Stimulated activated naive CD8-positive, alpha-beta T cell treated with anti-CD3 and anti-CD28 coated beads, Interleukin-15, amount 100 ng/mL, for 72 hours (primary cell): Measurements from ENCODE around the gene PCBP4.

Experiments
- ATAC-seq: fragments of 150-1000 bp; cut with Tn5 transposase; 2 replicates; pipeline ENCODE4 v1.10.0; 2021; ENCODE audit warnings: mild to moderate bottlenecking, moderate library complexity
- DNase-seq, 2 donors: peaks; one replicate each; pipeline ENCODE4 v3.0.0; 2021 to 2022
- H3K27ac Mint-ChIP-seq, 2 donors: one replicate each; pipeline ENCODE4 v1.8.0; 2022; ENCODE audit warnings: mild to moderate bottlenecking in 2 of 2, mixed read lengths in 2 of 2, moderate library complexity in 2 of 2
- H3K27me3 Mint-ChIP-seq: one replicate; pipeline ENCODE4 v1.8.0; 2022; ENCODE audit warnings: mixed read lengths
- H3K4me1 Mint-ChIP-seq: one replicate; pipeline ENCODE4 v1.8.0; 2022; ENCODE audit warnings: mild to moderate bottlenecking, mixed read lengths
- H3K4me3 Mint-ChIP-seq, 2 donors: one replicate each; pipeline ENCODE4 v1.8.0; 2022; ENCODE audit warnings: mild to moderate bottlenecking in 2 of 2, mixed read lengths in 2 of 2, moderate library complexity in 1 of 2
- H3K9me3 Mint-ChIP-seq, 2 donors: one replicate each; pipeline ENCODE4 v1.8.0; 2022; ENCODE audit warnings: mixed read lengths in 2 of 2

Gene PCBP4

DNA sequence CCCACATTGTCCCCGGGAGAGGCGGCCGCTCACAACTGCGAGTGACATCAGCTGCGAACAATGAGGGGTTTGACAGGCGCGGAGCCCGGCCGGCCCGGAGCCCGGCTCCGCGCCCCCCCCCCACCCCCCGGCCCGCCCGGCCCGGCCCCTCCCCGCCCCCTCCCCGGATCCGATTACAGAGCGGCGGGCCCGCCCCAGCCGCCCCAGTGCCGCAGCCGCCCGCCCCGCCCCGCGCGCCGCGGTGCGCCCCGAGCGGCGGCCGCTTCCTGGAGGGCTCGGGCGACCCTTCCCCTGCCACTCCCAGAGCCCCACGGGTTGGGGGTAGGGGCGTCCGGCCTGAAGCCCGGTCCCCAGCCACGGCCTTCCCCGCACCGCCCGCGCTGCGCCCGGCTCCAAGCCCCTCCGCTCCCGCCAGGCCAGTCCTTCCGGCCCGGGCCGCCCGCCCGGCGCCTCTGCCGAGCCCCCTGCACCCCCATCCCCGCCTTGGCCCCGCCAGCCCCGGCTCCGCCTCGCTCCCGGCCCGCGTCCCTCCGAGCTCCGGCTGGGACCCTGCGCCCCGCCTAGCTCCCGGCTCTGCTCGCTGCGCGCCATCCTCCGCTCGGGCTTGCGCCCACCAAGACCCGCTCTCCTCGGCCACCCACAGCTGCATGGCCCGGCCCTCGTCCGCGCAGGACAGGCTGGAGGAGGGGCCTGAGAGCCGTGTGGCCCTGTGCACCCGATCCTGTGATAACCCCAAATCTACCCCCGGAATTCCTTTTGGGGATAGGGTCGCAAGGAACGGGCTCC, at the start of gene PCBP4:
Gene PCBP4 (minus strand): TSS at position 71 of the 786 bp plus-strand sequence. CDS start 6,214 bp downstream, outside the sequence.
- peaks cover 45% of the 10 kb centered on the region for H3K4me1 Mint-ChIP-seq
- H3K27ac Mint-ChIP-seq: peak within 1 kb of the TSS; percentile 83 to 92
- peak within 1 kb of the TSS; percentile 86 to 91 for H3K4me3 Mint-ChIP-seq
- H3K27me3 Mint-ChIP-seq: peaks cover 21% of the 10 kb centered on the region
- DNase-seq (no peak), ATAC-seq (peak; percentile 68)
- no peaks in the 10 kb centered on the region for H3K9me3 Mint-ChIP-seq

- ATAC-seq: no peak
- no peak for DNase-seq
- H3K4me3 Mint-ChIP-seq: no peak overlapping the region
- no peaks in the 10 kb centered on the region for H3K9me3 Mint-ChIP-seq
- H3K27me3 Mint-ChIP-seq: no peaks in the 10 kb centered on the region
- no peaks in the 10 kb centered on the region for H3K4me1 Mint-ChIP-seq
- H3K27ac Mint-ChIP-seq: no peak overlapping the region
These were observed 48.4 kb upstream of the PCBP4 start for GRCh38 chr3:52015438-52016228.

GRCh38 chr3:52014613-52015012, 47.4 kb upstream of the PCBP4 start:
- Mint-ChIP-seq H3K27ac (no peak overlapping the region), H3K27me3 (no peaks in the 10 kb centered on the region), H3K4me3 (no peak overlapping the region), H3K9me3 (no peaks in the 10 kb centered on the region), H3K4me1 (no peaks in the 10 kb centered on the region)
- DNase-seq: no peak
- ATAC-seq: no peak

DNA sequence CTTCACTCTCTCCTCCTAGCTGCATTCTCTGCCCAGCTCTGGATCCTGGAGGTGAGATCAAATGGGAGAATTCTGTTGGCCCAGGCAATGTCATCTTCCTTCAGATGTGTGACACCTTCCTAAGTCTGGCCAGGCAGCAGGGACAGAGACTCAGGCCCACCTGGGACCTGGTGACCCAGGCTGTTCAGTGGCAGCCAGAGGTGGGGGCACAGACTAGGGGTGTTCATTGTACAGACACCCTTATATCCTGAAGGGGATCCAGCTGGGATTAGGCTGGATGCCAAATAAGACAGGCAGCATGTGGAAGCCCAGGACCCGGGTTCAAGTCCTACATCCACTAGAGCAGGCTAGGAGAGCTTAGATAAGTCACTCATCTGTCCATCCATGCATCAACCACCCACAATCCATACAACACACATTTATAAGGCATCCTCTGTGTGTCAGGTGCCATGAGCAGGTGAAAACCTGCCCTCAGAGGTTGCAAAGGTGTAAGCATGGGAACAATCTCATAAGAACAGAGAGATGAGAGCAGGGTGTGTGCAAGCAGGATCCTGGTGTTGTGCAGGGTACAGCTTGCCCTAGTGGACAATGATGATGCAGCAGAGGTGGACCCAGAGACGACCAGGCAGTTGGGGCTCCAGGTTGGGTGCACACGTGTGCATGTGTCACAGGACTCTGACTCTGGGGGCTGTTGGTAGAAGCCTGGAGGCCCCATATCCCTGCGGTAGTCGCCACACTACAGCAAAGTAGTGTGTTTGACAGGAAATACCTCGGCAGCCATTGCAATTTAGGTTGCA, 46.7 kb upstream of the PCBP4 start:
- ATAC-seq: no peak
- no peaks in the 10 kb centered on the region for H3K27me3 Mint-ChIP-seq
- no peaks in the 10 kb centered on the region for H3K9me3 Mint-ChIP-seq
- no peak overlapping the region for H3K4me3 Mint-ChIP-seq
- H3K4me1 Mint-ChIP-seq: no peaks in the 10 kb centered on the region
- peak overlapping the region in 1 of 2 donors; percentile 23 for H3K27ac Mint-ChIP-seq
- DNase-seq: no peak

GRCh38 chr3:52012699-52013098, 45.4 kb upstream of the PCBP4 start:
- DNase-seq: no peak
- no peaks in the 10 kb centered on the region for H3K27me3 Mint-ChIP-seq
- no peaks in the 10 kb centered on the region for H3K4me1 Mint-ChIP-seq
- no peaks in the 10 kb centered on the region for H3K9me3 Mint-ChIP-seq
- H3K27ac Mint-ChIP-seq: peak overlapping the region in 1 of 2 donors; percentile 79
- no peak overlapping the region for H3K4me3 Mint-ChIP-seq
- ATAC-seq: no peak

DNA sequence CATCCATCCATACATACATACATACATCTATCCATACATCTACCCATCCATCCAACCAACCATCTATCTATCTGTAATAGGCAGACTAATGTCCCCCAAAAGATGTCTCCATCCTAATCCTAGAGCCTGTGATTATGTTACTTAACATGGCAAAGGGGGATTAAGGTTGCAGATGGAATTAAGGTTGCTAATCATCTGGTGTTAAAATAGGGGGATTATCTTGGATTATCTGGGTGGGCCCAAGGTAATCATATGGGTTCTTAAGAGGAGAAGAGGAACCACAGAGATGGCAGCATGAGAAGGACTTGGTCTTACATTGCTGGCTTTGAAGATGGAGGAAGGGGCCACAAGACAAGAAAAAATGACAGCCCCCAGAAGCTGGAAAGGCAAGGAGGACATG, 43.2 kb upstream of the PCBP4 start:
- Mint-ChIP-seq H3K4me1 (peaks cover 9% of the 10 kb centered on the region), H3K27me3 (no peaks in the 10 kb centered on the region), H3K4me3 (no peak overlapping the region), H3K27ac (no peak overlapping the region), H3K9me3 (no peaks in the 10 kb centered on the region)
- DNase-seq (no peak), ATAC-seq (no peak)

GRCh38 chr3:52007291-52007690, 40.0 kb upstream of the PCBP4 start:
- Mint-ChIP-seq H3K4me1 (peaks cover 15% of the 10 kb centered on the region), H3K27ac (no peak overlapping the region), H3K4me3 (no peak overlapping the region), H3K27me3 (no peaks in the 10 kb centered on the region), H3K9me3 (no peaks in the 10 kb centered on the region)
- no peak for DNase-seq
- ATAC-seq: no peak

- no peaks in the 10 kb centered on the region for H3K27me3 Mint-ChIP-seq
- H3K9me3 Mint-ChIP-seq: no peaks in the 10 kb centered on the region
- no peak for DNase-seq
- H3K27ac Mint-ChIP-seq: no peak overlapping the region
- H3K4me1 Mint-ChIP-seq: peaks cover 17% of the 10 kb centered on the region
- H3K4me3 Mint-ChIP-seq: no peak overlapping the region
- ATAC-seq: no peak
These were observed 39.5 kb upstream of the PCBP4 start for GRCh38 chr3:52006820-52007133.

DNA sequence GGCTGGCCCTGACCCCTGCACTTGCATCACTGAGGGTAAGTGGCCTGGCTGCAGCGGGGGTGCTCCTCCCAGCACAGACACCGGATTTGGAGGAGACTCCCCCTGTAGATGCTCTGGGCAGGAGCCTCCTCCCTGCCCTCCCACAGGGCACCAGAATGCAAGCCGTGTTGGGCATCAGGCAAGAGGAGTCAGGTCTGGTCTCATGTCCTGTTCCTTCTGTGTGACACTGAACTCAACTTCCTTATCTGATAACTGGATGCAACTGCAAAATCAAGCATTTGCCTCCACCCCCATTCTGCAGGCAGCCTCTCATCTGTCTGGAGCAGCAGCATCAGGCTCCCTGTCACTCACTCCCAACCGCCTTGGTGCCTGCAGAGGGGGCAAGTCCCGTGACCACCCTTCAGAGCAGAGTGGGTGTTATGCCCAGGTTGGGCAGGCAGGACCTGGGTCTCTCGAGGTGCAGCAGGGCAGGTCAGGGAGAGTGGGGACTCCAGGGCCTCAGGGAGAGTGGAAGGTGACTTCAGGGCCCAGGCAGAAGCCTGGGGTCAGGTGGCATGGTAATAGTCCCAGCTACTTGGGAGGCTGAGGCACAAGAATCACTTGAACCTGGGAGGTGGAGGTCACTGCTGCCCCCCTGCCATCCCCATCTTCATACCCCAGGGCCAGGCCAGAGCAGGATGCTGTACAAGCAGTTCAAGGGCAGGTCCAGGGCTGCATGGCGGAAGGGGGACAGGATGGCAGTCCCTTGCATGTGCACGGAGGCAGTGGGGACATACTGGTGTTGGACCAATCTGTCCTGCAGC, 39.0 kb upstream of the PCBP4 start:
- Mint-ChIP-seq H3K4me1 (peaks cover 23% of the 10 kb centered on the region), H3K4me3 (no peak overlapping the region), H3K27ac (no peak overlapping the region), H3K9me3 (no peaks in the 10 kb centered on the region), H3K27me3 (no peaks in the 10 kb centered on the region)
- ATAC-seq (no peak), DNase-seq (no peak)

GRCh38 chr3:52005571-52005986, 38.3 kb upstream of the PCBP4 start:
- Mint-ChIP-seq H3K4me1 (peaks cover 25% of the 10 kb centered on the region), H3K27ac (no peak overlapping the region), H3K27me3 (no peaks in the 10 kb centered on the region), H3K4me3 (no peak overlapping the region), H3K9me3 (no peaks in the 10 kb centered on the region)
- ATAC-seq (no peak), DNase-seq (no peak)

DNA sequence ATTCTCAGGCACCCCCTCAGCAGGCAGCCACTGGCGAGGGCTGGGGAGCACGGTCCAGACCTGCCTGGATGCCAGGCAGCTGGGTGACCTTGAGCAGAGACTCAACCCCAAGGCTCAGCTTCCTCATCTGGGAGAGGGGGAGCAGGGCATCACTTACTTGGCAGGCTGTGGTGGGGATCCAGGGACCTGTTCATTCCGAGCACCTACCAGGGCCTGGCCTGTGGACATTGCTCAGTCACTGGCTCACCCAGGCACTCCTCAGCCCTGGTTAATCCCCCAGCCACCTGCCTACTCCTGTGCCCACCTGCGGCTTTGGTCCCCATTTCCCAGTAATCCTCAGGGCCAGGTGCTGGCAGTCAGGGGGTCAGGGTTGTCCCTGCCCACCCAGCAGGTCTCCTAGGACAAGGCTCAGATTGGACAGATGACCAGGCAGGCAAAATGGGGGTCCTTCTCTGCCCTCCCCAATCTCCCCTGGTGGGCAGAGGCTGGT, 37.7 kb upstream of the PCBP4 start:
- Mint-ChIP-seq H3K27me3 (no peaks in the 10 kb centered on the region), H3K9me3 (no peaks in the 10 kb centered on the region), H3K4me3 (no peak overlapping the region), H3K27ac (no peak overlapping the region), H3K4me1 (peaks cover 25% of the 10 kb centered on the region)
- ATAC-seq (no peak), DNase-seq (no peak)

GRCh38 chr3:52004163-52004787, 37.0 kb upstream of the PCBP4 start:
- H3K9me3 Mint-ChIP-seq: no peaks in the 10 kb centered on the region
- no peak overlapping the region for H3K27ac Mint-ChIP-seq
- ATAC-seq (no peak), DNase-seq (no peak)
- H3K27me3 Mint-ChIP-seq: no peaks in the 10 kb centered on the region
- no peak overlapping the region for H3K4me3 Mint-ChIP-seq
- peaks cover 25% of the 10 kb centered on the region for H3K4me1 Mint-ChIP-seq

DNA sequence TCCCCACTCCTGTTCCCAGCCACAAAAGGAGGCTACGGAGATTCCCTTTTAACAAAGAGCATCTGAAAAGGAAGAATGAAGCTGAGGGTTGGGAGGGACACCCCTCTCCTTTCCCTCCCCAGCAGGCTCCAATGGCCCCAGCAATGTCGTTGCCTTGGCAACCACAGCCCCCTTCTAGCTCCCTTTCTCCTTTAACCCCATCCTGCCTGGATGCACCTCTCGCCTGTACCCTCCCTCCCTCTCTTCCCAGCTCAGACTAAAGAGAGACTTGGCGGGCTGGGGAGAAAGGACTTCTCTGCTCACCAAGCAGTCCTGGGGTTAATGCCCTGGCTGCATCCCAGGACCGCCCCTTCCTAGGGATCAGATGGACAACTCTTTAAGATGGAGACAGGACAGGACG, 35.5 kb upstream of the PCBP4 start:
- DNase-seq (no peak), ATAC-seq (no peak)
- Mint-ChIP-seq H3K4me1 (peaks cover 25% of the 10 kb centered on the region), H3K27ac (no peak overlapping the region), H3K9me3 (no peaks in the 10 kb centered on the region), H3K4me3 (no peak overlapping the region), H3K27me3 (peaks cover 8% of the 10 kb centered on the region)

- ATAC-seq (peak; percentile 97), DNase-seq (peak; percentile 90)
- no peak overlapping the region for H3K27ac Mint-ChIP-seq
- H3K27me3 Mint-ChIP-seq: peaks cover 8% of the 10 kb centered on the region
- no peaks in the 10 kb centered on the region for H3K9me3 Mint-ChIP-seq
- peak overlapping the region in 1 of 2 donors; percentile 27 for H3K4me3 Mint-ChIP-seq
- H3K4me1 Mint-ChIP-seq: peaks cover 25% of the 10 kb centered on the region
These were observed 34.3 kb upstream of the PCBP4 start for GRCh38 chr3:52001443-52001974.
